ENCODE measurements around the gene IGF1R. TPM values are rescaled to one million over a fixed set of nuclear protein-coding genes. Genes with fewer than 3 reads are reported as not detected.

The IGF1R gene
- total and polyA plus RNA-seq, 7 donors: 1.2 to 130 (median 39.6) TPM

DNA sequence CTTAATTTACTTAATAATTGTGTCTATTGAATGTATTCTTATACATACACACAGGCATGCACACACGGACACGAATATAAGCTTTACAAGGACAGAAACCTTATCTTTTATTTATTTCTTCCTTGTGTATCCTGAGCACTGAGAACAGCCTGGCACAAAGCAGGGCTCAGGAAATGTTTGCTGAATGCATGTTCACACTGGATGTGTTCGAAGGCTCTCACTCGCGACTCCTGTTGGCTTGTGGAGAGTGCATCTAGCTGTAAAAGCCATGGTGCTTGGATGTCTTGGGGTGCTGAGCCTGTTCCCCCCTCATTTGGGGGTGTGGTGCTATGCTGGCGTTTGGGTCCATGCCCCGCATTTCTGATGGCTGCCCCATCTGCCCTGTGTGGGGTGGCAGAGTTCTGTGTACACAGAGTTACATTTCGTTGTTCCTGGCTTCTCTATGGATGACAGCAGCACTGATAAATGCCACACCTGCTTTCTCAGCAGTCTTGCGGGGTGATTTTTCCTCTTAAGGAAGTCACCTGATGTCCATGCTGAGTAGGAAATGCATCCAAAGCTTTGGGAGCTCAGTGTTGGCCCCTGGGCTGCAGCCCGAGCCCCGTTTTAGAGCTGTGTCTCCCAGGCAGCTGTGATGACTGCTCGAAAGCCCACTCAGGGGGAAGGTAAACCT lies 148.5 kb downstream of the IGF1R start:
- TF ChIP-seq POLR2A (IDR thresholded peaks at IDR 0.05): no peak
- no peak for TF ChIP-seq POLR2AphosphoS5 (IDR thresholded peaks at IDR 0.05)
- no peak for TF ChIP-seq CTCF (IDR thresholded peaks at IDR 0.05)
- H3K36me3 ChIP-seq: no peaks in the 10 kb centered on the region
- H3K4me3 ChIP-seq: no peak overlapping the region
- no peak for DNase-seq
- intact Hi-C loops (cut with DNase I): loop anchor here (5.0 kb wide), 1 partner anchor 45 kb away; no protein-coding TSS in a partner anchor
- no peaks in the 10 kb centered on the region for H3K9me3 ChIP-seq
- 40 to 72% methylated on average over 12 of the region's 12 CpGs for WGBS, 2 donors
- no peaks in the 10 kb centered on the region for H3K27me3 ChIP-seq
- H3K27ac ChIP-seq: no peak overlapping the region
- H3K4me1 ChIP-seq: peaks cover 0 to 92% (median 69%) of the 10 kb centered on the region in 4 donors

GRCh38 chr15:98798375-98798893 lies 150.1 kb downstream of the IGF1R start:
- Histone ChIP-seq H3K36me3 (no peaks in the 10 kb centered on the region), H3K4me3 (no peak overlapping the region), H3K27me3 (no peaks in the 10 kb centered on the region), H3K4me1 (peaks cover 0 to 78% (median 63%) of the 10 kb centered on the region in 4 donors), H3K27ac (peak overlapping the region in 2 of 4 donors; percentile 67 to 77), H3K9me3 (no peaks in the 10 kb centered on the region)
- no peak for DNase-seq
- intact Hi-C loops (cut with DNase I): loop anchor here (5.0 kb wide), 1 partner anchor 44 kb away; no protein-coding TSS in a partner anchor
- WGBS, 2 donors: 89 to 90% methylated on average over 6 of the region's 6 CpGs
- TF ChIP-seq EP300 (IDR thresholded peaks at IDR 0.05): no peak

- Histone ChIP-seq H3K36me3 (no peaks in the 10 kb centered on the region), H3K27me3 (no peaks in the 10 kb centered on the region), H3K4me1 (peaks cover 0 to 67% (median 56%) of the 10 kb centered on the region in 4 donors), H3K27ac (peak overlapping the region; percentile 59 to 77 (median 66)), H3K9me3 (no peaks in the 10 kb centered on the region), H3K4me3 (no peak overlapping the region)
- TF ChIP-seq POLR2A (IDR thresholded peaks at IDR 0.05) (no peak), CTCF (IDR thresholded peaks at IDR 0.05) (no peak), EP300 (IDR thresholded peaks at IDR 0.05) (no peak), POLR2AphosphoS5 (IDR thresholded peaks at IDR 0.05) (no peak)
- intact Hi-C loops (cut with DNase I): loop anchor here (5.0 kb wide), 1 partner anchor 43 kb away; no protein-coding TSS in a partner anchor
- no peak for DNase-seq
- 26 to 50% methylated on average over 11 of the region's 11 CpGs for WGBS, 2 donors
Observed at GRCh38 chr15:98799461-98800390, 151.4 kb downstream of the IGF1R start.

DNA sequence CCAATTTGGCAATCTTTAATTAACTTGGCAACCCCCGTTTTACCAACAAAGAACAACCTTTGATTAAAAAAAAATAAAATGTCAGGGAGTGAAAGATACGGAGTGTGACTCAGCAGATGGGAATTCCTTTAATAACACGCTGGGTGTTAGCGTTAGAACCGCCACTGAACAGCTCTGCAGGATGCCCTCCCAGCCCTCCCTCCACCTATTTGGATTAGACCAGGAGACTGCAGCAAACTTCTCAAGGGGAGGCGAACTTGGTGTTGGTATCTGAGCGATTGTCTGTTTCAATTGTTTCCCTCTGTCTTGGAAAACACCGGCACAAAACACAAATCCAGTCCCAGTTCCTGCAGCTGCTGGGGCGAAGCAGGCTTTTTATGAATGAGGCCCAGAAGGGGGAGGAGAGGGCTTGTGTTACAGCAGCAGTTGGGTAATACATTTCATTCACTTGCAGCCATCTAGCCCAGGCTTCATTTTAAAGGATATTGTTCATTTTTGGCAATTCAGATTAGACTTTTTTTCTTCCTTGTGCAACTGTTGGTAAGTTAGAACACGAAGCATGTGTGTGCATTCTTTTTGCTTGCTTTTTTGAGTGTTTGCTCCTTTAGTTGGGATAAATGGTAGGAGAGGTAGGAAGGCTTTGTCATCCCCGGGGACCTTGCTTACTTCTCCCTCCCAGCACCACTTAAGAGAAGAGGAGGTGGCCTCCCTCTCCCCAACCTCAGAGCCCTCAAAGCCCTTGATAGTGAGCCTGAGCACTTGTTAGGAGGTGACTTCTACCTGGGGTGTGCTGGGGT lies 152.3 kb downstream of the IGF1R start:
- H3K4me1 ChIP-seq: peaks cover 0 to 68% (median 61%) of the 10 kb centered on the region in 4 donors
- H3K27me3 ChIP-seq: no peaks in the 10 kb centered on the region
- peak; percentile 71 for DNase-seq
- no peak overlapping the region for H3K4me3 ChIP-seq
- peak in 2 of 4 donors; percentile 9 to 38 for TF ChIP-seq POLR2AphosphoS5 (IDR thresholded peaks at IDR 0.05)
- TF ChIP-seq EP300 (IDR thresholded peaks at IDR 0.05): no peak
- no peaks in the 10 kb centered on the region for H3K36me3 ChIP-seq
- peak overlapping the region; percentile 59 to 77 (median 66) for H3K27ac ChIP-seq
- 11 to 28% methylated on average over 11 of the region's 11 CpGs for WGBS, 2 donors
- H3K9me3 ChIP-seq: no peaks in the 10 kb centered on the region
- intact Hi-C loops (cut with DNase I): no loop called here

DNA sequence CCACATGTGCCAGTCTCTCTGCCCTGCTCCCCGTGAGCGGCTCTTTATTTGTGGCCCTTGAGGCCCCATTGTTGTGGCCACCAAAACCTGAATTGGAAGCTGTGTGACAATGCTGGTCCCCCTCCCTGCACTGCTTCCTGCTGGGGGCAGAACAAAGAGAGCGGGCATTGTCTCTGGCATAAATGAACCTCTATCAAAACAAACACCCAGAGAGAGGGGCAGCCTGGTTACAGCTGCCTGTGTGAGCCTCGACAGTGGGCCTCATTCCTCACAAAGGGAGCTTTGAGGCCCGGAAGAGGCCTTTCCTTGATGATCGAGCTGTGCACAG lies 152.9 kb downstream of the IGF1R start:
- DNase-seq: no peak
- no peaks in the 10 kb centered on the region for H3K36me3 ChIP-seq
- peaks cover 0 to 68% (median 62%) of the 10 kb centered on the region in 4 donors for H3K4me1 ChIP-seq
- H3K4me3 ChIP-seq: no peak overlapping the region
- peak overlapping the region; percentile 8 to 77 (median 50) for H3K27ac ChIP-seq
- intact Hi-C loops (cut with DNase I): no loop called here
- TF ChIP-seq POLR2AphosphoS5 (IDR thresholded peaks at IDR 0.05): no peak
- no peak for TF ChIP-seq CTCF (IDR thresholded peaks at IDR 0.05)
- TF ChIP-seq EP300 (IDR thresholded peaks at IDR 0.05): no peak
- no peak for TF ChIP-seq POLR2A (IDR thresholded peaks at IDR 0.05)
- WGBS, 2 donors: 43 to 52% methylated on average over 6 of the region's 6 CpGs
- no peaks in the 10 kb centered on the region for H3K9me3 ChIP-seq
- no peaks in the 10 kb centered on the region for H3K27me3 ChIP-seq
